ENCODE data around the gene TRAPPC10. TPM values are rescaled to one million over a fixed set of nuclear protein-coding genes. Genes with fewer than 3 reads are reported as not detected.

TRAPPC10 gene
- total RNA-seq, 4 donors from 2014 or later = 17.9 to 32.9 (median 23.1) TPM

DNA sequence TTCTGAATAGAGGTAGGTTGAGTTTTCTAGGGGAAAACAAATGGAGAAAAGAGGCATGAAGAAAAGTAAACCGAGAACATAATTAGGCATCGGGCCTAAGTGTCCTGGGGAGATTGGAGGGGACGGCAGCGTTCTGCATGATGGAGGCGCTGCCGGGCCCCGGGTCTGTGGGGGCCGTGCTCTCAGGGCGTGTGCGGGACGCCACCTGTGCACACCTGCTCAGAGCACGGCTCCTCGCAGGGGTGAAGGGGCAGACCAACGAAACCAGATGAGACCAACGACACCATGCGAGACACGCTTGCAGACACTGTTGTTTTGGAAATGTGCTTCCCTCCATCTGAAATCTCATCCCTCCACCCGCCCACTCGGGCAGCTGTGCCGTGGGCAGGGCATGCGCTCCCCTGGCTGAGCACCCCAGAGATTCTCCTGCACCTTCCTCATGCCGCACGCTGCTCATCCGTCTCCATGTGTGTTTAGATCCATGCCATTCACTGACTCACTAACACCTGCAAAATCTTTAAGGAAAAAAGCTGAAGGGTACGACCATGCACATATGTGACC, 28.2 kb upstream of the TRAPPC10 start:
- intact Hi-C loops (cut with DNase I; ENCODE audit: low total_unique reads) = no loop called here

DNA sequence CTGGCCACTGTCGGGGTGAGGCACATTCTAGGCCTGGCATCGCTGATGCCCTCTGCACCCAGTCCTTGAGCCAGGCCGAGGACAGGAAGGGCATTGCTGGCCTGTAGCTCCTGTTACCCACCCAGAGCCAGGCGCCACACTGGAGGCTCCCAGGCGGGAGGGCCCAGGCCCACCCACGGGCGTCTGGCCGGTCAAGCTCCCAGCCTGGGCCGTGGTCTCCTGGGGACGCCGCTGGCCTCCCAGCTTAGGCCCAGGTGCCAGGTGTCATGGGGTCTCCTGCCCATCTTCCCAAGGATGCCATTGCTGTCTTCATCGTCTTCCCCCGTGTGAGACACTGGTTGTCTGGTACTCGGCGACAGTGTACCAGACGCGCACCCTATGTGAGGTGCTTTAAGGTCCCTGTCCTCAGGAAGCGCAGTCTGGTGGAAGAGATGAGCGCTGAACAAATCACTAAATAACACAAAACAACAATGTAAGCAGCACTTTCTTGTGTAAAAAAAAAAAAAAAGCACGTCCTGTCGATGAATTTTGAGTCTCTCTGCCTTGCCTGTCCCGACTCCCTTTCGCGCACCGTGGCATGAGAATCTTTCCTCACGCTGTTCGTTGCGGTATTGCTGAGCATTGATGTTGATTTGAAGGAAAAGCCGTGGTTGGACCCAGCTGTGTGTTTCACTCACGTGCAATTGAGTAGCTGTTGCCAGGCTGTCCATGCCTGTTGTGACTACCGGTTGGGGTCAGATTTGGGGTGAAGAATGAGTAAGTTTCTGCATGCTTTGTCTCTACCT, 27.0 kb upstream of the TRAPPC10 start:
- Histone ChIP-seq H3K27ac (no peak overlapping the region), H3K4me1 (peaks cover 4 to 14% of the 10 kb centered on the region in 2 donors), H3K36me3 (peaks cover 0 to 27% of the 10 kb centered on the region in 2 donors), H3K27me3 (no peaks in the 10 kb centered on the region), H3K9me3 (no peaks in the 10 kb centered on the region), H3K4me3 (no peak overlapping the region)
- TF ChIP-seq, protein P1, sequence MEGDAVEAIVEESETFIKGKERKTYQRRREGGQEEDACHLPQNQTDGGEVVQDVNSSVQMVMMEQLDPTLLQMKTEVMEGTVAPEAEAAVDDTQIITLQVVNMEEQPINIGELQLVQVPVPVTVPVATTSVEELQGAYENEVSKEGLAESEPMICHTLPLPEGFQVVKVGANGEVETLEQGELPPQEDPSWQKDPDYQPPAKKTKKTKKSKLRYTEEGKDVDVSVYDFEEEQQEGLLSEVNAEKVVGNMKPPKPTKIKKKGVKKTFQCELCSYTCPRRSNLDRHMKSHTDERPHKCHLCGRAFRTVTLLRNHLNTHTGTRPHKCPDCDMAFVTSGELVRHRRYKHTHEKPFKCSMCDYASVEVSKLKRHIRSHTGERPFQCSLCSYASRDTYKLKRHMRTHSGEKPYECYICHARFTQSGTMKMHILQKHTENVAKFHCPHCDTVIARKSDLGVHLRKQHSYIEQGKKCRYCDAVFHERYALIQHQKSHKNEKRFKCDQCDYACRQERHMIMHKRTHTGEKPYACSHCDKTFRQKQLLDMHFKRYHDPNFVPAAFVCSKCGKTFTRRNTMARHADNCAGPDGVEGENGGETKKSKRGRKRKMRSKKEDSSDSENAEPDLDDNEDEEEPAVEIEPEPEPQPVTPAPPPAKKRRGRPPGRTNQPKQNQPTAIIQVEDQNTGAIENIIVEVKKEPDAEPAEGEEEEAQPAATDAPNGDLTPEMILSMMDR (IDR thresholded peaks at IDR 0.05 in 4 of 5, conservative IDR thresholded peaks at IDR 0.05 in 1 of 5) = no peak
- TF ChIP-seq POLR2A (IDR thresholded peaks at IDR 0.05) = no peak
- ATAC-seq = no peak
- intact Hi-C loops (cut with DNase I; ENCODE audit: low total_unique reads) = no loop called here
- DNase-seq = no peak
- in situ Hi-C loops (cut with MboI; ENCODE audit: low sequenced_read_pairs in 4 of 4) = no loop called here

More for the DNA sequence above, 28.2 kb upstream of the TRAPPC10 start:
- ATAC-seq (no peak), DNase-seq (no peak)
- H3K4me3 ChIP-seq = no peak overlapping the region
- peaks cover 0 to 27% of the 10 kb centered on the region in 2 donors for H3K36me3 ChIP-seq
- no peaks in the 10 kb centered on the region for H3K27me3 ChIP-seq
- H3K4me1 ChIP-seq = peaks cover 4 to 14% of the 10 kb centered on the region in 2 donors
- TF ChIP-seq, protein P1 (IDR thresholded peaks at IDR 0.05 in 4 of 5, conservative IDR thresholded peaks at IDR 0.05 in 1 of 5) = no peak
- no peak for TF ChIP-seq POLR2A (IDR thresholded peaks at IDR 0.05)
- H3K9me3 ChIP-seq = no peaks in the 10 kb centered on the region
- in situ Hi-C loops (cut with MboI; ENCODE audit: low sequenced_read_pairs in 4 of 4) = no loop called here
- H3K27ac ChIP-seq = no peak overlapping the region

DNA sequence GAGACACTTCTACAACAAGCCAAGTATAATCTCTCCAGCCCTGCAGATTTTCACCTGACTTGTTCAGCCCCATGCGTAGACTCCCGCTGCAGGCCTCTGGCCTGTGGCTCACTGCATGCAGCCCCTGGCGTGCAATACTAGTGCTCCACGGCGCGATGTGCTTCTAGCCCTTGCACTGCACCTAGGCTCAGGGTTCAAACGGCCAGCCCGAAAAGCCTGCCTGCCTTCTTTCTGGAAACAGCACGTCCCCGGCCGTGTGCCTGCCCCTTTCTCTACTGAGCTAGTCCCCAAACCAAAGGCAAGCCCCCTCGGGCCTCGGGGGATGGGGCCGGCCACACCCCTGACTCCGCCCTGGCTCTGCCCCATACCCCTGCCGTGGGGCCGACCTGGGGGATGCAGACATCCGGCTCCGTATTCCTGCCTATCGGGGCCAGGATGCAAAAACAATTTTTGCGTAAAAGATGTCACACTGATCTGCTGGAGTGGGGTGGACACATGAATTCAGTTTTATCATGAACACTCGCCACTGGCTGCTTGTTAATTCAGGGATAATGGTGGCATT, 26.3 kb upstream of the TRAPPC10 start:
- Histone ChIP-seq H3K4me1 (peaks cover 4 to 14% of the 10 kb centered on the region in 2 donors), H3K36me3 (peaks cover 0 to 27% of the 10 kb centered on the region in 2 donors), H3K9me3 (no peaks in the 10 kb centered on the region), H3K4me3 (no peak overlapping the region), H3K27me3 (no peaks in the 10 kb centered on the region), H3K27ac (no peak overlapping the region)
- in situ Hi-C loops (cut with MboI; ENCODE audit: low sequenced_read_pairs in 4 of 4) (no loop called here), intact Hi-C loops (cut with DNase I; ENCODE audit: low total_unique reads) (no loop called here)
- no peak for TF ChIP-seq POLR2A (IDR thresholded peaks at IDR 0.05)
- TF ChIP-seq, protein P1 (IDR thresholded peaks at IDR 0.05 in 4 of 5, conservative IDR thresholded peaks at IDR 0.05 in 1 of 5) = no peak
- ATAC-seq (no peak), DNase-seq (no peak)

GRCh38 chr21:43986544-43987451, 25.3 kb upstream of the TRAPPC10 start:
- Histone ChIP-seq H3K27ac (no peak overlapping the region), H3K36me3 (peaks cover 0 to 18% of the 10 kb centered on the region in 2 donors), H3K4me3 (no peak overlapping the region), H3K4me1 (peaks cover 4 to 14% of the 10 kb centered on the region in 2 donors), H3K9me3 (no peaks in the 10 kb centered on the region), H3K27me3 (no peaks in the 10 kb centered on the region)
- TF ChIP-seq, protein P1 (IDR thresholded peaks at IDR 0.05 in 4 of 5, conservative IDR thresholded peaks at IDR 0.05 in 1 of 5) = no peak
- no peak for TF ChIP-seq POLR2A (IDR thresholded peaks at IDR 0.05)
- intact Hi-C loops (cut with DNase I; ENCODE audit: low total_unique reads) (no loop called here), in situ Hi-C loops (cut with MboI; ENCODE audit: low sequenced_read_pairs in 4 of 4) (no loop called here)
- ATAC-seq (no peak), DNase-seq (no peak)
